Measurements from ENCODE around the gene LCN1.

Gene LCN1

DNA sequence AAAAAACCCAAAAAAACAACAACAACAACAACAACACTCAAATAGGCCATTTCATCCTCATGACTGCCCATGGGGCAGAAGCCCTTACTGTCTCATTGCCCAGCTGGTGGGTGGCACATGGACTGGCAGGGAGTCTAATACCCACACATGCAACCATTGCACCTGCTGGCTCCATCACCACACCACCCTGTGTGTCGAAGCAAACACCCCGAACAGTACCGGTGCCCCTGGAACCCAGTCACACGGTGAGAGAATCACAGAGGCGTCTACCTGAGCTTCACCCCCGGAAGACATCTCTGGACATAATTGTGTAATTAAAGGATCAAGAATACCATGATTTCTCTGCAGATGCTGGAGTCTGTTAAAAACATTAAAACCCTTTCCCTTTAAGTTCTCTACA is 46.8 kb downstream of the LCN1 start:
- no peak for DNase-seq (ENCODE audit: low spot score)

DNA sequence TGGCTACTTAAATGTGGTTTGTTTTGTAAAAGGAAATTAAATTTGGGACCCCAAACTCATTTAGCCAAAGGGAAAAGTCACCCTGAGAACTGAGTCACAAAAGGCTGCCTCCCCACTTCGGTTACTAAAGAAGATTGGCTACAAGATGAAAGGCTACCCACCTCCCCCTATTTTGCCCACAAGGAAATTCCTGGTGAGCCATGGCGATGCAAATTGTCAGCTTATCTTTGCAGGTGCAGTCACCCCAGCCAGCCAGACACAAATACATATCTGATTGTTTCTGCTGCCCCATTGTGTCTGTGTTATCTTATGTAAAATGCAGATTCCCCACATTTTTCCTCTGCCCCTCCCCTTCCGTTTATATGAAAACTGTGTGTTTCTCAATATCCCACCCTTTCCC is 49.2 kb downstream of the LCN1 start:
- no peak for DNase-seq (ENCODE audit: low spot score)

DNA sequence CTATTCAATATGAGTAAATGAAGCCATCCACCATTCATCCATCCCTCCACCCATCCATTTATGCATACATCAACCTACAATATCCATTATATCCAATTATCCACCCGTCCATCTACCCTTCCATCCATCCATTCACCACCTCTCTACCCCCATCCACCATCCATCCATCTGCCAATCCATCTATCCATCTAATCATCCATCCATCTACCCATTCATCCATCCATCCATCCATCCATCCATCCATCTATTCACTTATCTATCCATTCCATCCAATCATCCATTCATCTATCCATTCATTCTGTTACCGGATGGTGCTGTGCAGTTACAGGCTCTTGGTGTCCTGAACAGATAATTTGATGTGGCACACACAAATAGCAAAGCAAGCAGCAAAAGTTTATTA is 51.0 kb downstream of the LCN1 start:
- DNase-seq (ENCODE audit: low spot score): no peak

DNA sequence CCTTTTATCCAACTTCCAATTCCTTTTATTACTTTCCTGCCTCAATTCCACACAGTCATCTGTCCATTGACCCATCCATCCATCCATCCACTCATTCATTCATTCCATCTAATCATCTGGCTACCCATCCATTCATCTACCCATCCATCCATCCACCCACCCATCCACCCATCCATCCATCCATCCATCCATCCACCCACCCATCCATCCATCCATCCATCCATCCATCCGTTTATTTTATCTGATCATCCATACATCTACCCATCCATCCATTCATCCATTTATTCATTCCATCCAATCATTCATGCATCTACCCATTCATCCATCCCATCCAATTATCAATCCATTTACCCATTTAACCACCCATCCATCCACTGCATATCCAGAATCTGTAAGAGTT is 51.9 kb downstream of the LCN1 start:
- DNase-seq (ENCODE audit: low spot score): no peak

DNA sequence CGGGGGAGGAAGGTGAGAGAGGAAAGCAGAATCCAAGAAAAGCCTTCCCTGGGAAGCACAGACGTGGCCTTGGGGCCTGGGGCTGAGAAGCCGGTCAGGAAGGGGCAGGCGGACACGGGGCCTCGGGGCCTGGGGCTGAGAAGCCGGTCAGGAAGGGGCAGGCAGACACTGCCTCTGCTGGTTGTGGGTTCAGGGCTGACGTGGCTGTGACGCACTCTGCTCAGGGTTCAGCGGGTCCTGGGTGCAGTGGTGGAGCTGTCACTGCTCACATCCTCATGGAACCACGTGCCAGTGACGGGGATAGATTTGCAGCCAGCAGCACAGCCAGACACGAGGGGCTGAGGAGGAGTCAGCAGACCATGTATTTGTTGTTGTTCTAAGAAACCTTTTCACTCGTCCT is 53.1 kb downstream of the LCN1 start:
- no peak for DNase-seq (ENCODE audit: low spot score)

DNA sequence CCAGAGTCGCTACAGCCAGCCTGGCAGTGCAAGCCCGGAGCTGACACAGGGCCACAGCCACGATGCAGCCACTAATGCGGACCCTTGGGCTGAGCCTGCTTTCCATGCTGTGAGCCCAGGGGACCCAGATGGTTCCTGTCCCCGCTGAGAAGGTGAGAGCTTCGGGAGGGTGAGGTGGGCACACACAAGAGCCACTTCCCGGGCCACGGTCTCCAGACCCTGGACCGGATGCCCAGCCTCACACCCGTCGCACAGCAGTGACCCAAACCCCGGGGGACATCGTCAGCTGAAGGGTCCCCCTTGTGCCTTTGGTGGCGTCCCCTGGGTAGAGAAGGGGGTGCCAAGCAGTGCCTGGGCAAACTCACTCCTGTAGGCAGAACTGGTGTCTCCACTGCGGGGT is 53.7 kb downstream of the LCN1 start:
- DNase-seq (ENCODE audit: low spot score): no peak

All from CD4-positive, alpha-beta T cell treated with Interleukin-2 at 100 ng/mL for 4 hours (primary cell).